NCI-H446 (cell line): Measurements from ENCODE around the gene SPECC1L.

ENCODE experiments used
- DNase-seq, 2 experiments: peaks; one replicate each; lab custom pipeline; 2025; lab: John Stamatoyannopoulos, UW

Gene SPECC1L

DNA sequence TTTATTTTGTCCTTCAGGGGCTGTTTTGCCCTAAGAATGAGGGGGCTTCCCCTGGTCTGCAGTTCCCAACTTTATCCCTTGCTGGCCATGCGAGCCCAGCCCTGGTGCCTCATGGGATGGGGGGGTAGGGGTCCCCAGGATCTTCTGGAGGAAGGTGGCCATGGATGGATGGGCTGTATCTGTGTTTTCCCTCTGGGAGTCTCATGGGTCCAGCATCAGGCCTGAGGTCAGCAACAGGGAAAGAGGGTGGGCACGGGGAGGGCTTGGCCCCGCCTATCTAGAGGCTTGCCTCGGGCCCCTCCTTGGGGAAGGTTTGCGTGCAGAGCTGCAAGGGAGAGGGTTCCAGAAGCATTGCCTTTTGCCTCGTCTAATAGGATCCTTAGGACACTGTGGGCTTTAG lies 146.0 kb downstream of the SPECC1L start:
- DNase-seq, result no peak

DNA sequence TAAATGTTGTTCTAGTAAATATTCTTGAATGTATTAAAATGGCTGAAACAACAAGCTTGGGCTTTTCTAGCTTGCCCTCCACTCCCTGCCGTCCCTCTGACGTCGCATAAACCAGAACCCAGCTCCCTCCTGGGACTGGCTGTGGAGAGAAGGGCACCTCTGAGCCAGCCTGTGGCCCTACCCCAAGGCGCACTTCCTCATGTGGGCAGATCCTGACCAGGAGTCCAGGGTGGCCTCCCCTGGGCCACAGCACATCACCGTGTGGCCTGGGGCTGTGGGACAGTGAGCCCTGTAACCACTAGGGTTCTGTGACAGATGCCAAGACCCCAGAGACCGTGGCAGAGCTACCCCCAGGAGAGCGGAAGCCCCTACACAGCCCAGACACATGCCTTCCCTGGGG lies 146.6 kb downstream of the SPECC1L start:
- no peak for DNase-seq

DNA sequence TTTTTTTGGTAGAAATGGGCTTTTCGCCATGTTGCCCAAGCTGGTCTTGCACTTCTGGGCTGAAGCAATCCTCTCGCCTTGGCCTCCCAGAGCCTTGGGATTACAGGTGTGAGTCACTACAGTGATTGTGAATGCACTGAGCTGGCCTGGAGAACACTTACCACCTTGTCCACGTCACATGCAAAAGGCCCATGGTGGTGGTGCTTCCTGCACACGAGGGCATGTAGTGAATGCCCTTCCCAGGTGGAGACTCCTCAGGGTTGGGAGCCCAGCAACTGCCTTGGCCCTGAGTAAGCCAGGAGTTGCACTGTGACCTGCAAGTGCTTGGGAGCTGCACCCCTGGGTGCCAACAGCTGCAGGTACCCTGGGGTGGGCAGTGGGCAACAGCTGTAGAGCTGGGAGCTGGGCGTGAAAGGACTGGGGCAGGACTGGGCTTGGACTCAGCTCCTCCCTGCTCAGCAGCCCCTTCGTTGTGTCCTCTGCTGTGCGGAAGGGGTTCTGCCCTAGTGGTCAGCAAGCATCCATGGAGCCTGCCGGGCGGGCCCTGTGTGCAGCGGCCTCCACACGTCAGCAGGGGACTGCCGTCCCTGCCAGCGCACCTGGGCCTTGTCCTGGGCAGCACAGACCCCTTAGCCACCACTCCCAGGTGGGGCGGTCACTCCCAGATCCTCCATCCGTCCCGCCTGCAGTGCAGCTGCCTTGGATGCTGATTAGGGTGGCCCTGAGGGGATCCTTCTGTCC lies 147.4 kb downstream of the SPECC1L start:
- no peak for DNase-seq

- no peak for DNase-seq
These were observed 148.3 kb downstream of the SPECC1L start for GRCh38 chr22:24418786-24419474.

DNA sequence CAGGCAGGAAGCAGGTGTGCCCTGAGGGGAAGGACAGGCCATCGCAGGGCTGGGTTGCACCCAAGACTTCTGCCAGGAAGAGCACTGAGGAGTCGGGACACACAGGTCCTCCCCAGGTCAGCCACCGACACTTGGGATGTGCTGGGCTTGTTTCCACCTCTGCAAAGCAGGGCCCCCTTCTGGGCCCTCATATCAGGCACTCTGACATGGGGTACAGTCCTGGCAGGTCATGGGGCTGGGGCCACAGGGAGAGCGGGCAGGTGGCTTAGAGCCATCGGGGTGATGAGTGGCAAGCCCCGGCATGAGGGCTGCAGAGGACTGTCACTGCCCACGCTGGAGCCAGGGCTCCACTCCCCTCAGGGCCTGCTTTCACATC lies 148.8 kb downstream of the SPECC1L start:
- DNase-seq, result no peak

DNA sequence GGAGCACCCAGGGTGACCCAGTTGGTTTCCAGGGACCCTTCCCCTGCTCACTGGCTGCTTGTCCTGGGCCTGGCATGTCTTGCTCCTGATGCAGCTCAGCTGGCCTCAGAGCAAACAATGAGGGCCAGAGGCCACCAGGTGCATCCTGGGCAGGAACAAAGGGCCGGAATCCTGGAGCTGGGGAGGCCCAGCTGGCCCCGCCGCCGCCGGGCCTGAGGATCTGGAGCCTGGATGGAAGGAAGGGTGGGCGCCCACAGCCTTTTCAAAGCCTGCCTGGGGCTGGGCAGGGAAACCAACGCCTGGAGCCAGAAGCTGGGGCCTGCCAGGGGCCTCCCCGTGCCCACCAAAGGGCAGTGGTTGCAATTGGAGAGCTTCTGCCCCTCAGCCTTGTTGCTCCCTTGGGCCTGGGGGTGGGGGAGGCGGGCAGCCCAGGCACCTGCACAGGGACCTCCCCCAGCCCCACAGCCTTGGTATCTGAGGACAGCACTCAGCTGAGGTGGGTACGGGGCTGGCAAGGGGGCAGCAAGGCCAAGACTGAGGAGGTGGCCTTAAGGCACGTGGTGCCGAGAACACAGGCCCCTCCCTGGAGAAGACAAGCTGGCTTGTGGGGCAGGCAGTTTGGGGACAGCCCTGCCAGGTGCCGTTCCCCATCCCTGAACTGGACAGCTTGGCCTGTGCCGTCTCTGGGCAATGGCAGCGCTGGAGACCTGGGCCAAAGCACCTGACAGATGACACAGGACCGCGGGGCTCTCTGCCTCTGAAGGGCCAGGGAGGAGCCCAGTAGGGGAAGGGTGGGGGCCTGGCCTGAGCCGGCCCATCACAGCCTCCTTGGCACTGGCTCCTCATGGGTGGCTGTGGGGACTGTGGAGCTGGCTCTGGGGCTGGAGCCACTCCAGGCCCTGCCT lies 149.7 kb downstream of the SPECC1L start:
- no peak for DNase-seq

DNA sequence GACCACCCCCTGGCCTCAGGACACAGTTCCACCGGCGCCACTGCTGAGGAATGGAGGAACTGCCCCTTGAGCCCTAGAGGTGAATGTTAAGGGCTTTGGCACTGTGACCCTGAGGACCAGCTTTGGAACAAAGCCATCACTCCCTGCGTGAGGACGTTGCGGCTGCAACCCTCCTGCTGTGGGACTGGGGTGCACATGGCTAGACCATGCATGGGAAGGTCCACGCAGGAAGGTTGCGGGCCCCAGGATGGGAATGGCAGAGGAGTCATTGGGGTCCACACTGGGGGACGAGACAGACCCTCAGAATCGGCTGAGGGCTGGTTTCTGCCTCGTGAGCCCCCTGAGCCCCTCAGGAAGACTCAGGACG lies 150.3 kb downstream of the SPECC1L start:
- no peak for DNase-seq

- no peak for DNase-seq
These were observed 150.8 kb downstream of the SPECC1L start for GRCh38 chr22:24421428-24421931.

DNA sequence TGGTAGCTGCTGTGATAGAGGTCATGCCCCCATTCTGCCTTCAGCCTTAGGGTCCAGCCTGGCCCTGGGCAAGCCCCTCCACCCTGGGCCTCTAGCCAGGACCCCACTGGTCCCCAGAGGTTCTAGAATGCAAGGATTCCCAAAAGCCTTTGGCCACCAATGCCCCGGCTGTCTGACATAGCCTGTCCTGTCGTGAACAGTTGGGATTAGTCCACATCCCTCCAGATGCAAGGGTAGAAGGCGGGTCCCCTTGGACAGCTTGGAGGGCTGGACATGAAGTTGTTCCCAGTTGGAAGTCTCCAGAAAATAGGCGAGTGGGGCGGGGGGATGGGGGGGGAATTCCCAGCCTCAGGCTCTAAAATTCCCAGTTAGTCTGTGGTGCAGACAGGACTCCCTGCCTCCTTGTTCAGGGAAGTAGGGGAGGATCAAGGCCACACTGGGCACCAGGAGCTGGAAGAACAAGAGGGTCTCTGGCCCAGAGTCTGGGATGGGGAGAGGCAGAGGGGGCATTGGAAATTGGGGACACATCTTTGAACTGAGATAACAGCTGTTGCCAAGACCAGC lies 151.6 kb downstream of the SPECC1L start:
- no peak for DNase-seq

DNA sequence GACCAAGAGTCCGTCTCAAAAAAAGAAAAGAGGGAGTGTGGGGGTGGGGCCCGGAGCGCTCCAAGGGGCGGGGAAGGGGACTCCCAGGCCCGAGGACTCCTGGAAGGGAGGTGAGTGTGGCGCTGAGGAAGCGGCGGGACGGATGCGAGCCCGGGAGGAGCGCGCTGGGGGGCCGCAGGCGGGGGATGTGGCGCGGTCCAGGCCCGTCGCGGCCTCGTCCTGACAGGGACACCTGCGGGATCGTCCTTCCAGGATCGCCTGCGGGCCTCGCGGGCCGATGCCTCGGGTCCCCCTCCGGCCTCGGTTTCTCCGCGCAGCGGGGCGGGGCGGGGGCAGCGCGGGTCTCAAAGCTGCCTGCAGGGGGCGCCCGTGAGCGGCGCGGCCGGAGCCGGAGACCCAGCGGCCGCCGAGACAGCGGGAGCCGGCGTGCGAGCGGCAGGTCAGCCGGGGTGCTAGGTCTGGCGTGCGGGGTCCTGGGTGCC lies 152.9 kb downstream of the SPECC1L start:
- peak in 1 of 2 experiments; percentile 20 for DNase-seq

GRCh38 chr22:24424001-24424900 lies 153.6 kb downstream of the SPECC1L start:
- DNase-seq, result no peak

GRCh38 chr22:24424901-24425775 lies 154.5 kb downstream of the SPECC1L start:
- DNase-seq, result no peak

DNA sequence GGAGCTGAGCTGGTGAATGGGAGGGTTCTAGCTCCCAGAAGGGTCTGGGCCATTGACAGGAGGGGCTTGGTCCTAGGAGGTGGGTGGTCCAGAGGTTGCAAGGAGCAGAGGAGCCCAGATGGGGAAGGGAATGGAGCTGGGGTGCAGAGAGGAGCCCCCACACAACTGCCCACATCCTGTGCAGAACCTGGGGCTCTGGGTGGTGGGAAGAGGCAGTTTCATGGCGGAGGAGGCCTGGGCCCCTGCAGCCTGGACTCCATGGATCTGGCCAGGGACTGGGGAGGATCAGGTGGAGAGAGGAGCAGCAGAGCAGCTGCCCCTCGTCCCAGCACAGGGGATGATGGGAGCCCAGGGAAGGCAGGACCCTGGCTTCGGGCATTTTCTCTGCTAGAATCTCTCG lies 155.8 kb downstream of the SPECC1L start:
- no peak for DNase-seq

DNA sequence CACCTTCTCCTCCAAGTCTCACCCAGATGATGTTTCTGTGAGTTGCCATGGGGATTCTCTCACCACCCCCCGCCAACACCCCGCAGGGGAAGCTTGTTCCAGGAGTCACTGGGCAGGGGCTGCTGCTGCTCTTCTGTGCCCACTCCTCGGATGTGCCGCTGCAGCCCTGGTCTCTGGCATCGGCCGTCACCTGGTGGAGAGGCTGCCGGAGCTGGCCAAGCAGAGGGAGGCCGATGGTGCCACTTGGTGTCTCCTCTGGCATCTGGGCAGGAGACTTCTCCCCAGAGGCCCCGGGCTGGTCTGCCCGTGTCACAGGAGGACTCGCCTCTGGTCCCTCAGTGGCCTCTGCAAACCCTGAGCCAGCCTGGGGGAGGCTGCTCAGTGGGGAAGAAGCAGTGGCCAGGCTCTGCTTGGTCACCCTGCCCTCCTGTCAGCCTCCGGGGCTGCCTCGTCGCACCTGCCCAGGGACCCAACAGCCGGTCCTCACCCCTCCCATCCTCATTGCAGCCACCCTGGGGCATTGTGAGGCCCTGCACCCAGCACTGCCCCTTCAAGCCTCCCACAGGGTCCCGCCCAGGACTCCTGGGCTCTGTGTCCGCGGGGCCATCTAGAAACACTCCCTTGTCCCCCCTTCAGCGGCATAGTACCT lies 156.3 kb downstream of the SPECC1L start:
- DNase-seq, result no peak

DNA sequence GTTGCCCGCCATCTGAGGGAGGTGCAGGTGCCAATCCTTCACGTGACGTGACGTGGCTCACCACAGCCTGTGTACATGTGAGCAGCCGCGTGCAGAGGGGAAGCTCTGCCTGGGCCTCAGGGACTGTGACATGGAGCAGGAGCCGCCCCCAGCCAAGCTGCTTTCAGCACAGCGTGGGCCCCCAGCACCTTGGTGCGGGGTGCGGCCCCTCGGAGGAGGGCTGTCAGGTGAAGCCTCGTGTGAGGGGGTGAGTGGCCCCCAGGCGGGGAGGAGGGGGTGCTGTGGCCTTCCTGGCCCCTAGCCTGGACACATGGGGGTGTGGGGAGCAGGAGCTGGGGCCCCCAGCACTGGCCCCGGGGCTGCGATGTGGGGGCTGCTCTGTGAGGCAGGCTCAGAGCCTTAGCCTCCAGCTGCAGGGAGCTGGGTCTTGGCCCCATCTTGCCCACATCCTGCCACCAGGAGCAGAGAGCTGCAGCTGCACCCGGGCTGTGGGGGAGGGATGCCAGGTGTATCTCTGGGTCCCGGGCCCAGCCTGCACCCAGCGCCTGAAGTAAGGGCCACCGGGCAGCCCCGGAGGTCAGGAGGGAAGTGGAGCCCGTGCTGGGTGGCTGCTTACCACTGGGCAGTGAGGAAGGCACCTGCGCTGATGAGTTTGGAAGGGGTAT lies 157.0 kb downstream of the SPECC1L start, which contains the start of gene ADORA2A:
Gene ADORA2A (plus strand): TSS at position 100 of the 665 bp plus-strand sequence. CDS start 5,806 bp downstream, outside the sequence.
- DNase-seq, result no peak

DNA sequence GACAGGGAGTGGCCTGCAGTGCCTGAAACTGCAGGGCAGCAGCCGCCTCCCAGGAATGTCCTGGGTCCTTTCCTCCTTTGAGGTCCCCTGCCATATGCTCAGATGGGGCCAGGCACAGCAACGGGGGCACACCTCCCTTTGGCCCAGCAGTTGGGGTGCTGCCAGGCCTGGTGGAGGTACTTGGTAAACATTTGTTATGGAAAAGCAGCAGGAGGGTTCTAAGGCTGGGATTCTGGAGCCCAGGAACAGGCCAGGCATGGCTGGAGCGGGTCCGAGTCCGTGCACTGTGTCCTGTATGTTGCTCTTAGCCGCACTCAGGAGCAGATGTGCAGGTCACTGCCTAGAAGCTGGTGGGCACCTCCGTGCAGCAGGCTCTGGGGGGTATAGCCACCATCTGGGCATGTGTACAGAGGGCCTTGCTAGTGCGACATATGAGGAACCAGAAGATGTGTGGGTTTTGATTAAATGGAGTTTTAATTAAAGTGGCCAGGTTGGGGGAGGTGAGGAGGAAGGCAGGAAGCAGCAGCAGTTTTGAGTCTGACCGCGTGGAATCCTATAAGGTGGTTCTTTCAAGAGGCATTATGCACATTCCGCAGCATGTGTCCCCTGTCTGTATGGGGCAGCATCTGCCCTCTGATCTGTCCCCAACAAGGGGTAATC lies 158.2 kb downstream of the SPECC1L start:
- DNase-seq, result peak in 1 of 2 experiments; percentile 54

DNA sequence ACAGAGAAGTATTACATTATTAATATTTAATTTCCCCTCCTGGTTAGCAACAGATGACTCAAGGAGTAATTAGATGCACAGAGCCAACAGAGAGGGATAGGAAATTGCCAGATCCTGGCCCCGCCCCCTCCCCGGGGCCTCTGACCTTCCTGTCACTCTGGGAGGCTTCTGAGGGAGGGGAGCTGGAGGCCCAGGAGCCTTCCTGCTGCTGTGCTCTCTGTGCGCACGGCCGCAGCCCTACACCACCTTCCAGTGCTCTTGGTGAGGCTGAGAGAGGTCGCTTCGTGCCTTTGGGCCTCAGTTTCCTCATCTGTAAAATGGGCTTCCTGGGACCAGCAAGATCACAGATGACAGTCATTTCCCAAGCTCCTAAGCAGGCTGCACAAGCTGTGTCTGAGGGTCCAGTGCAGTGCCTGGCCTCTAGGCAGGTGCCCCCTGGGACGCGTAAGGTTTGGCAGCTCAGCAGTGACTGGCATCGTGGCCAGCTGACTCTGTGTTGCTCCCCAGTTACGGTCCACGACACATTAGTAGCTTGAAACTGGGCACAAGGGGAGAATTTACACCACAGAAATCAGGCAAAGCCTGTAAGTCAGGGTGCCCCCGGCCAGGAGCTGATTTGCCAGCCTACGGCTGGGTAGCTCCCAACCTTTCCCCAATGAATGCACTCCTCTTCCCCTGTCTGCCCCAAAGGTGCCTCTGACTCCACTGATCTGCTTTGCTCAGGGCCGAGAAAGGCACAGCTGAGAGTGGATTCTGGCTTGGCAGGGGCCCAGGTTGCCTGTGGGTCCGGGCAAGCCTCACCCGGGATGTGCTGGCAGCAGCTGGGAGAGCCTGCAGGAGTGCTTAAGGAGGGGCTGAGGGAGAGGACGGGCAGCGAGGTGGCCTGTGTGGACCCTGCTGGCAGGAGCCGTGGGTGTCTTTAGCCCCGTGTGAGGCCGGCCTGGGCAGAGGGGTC lies 159.1 kb downstream of the SPECC1L start:
- peak; percentile 78 to 94 for DNase-seq
